LNCAP (cell line): ENCODE results near the gene JAKMIP2.

Source experiments
- TF ChIP-seq, protein P1 (sequence below): fragments of 450-650 bp; IDR thresholded peaks from 2 replicates; pipeline ENCODE4 v1.5.1; 2017; ENCODE audit warnings: mild to moderate bottlenecking

The JAKMIP2 gene

DNA sequence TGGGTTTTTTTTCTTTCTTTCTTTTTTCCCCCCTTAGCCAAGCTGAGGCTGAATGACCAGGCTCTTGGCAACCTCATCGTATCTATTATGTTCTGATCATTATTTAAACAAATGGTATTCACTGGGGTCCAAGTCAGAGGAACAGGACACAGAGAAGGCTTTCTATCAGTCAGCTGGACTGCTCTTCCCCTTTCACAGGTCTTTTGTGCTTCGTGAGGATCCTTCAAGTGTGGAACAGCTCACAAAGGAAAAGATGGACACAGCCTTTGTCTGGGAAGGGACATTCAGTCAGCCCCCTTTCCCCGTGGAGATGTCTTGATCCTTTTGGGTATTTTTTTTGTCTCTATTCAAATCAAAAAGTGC, 218.4 kb downstream of the JAKMIP2 start:
- TF ChIP-seq, protein P1, sequence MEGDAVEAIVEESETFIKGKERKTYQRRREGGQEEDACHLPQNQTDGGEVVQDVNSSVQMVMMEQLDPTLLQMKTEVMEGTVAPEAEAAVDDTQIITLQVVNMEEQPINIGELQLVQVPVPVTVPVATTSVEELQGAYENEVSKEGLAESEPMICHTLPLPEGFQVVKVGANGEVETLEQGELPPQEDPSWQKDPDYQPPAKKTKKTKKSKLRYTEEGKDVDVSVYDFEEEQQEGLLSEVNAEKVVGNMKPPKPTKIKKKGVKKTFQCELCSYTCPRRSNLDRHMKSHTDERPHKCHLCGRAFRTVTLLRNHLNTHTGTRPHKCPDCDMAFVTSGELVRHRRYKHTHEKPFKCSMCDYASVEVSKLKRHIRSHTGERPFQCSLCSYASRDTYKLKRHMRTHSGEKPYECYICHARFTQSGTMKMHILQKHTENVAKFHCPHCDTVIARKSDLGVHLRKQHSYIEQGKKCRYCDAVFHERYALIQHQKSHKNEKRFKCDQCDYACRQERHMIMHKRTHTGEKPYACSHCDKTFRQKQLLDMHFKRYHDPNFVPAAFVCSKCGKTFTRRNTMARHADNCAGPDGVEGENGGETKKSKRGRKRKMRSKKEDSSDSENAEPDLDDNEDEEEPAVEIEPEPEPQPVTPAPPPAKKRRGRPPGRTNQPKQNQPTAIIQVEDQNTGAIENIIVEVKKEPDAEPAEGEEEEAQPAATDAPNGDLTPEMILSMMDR, result no peak

DNA sequence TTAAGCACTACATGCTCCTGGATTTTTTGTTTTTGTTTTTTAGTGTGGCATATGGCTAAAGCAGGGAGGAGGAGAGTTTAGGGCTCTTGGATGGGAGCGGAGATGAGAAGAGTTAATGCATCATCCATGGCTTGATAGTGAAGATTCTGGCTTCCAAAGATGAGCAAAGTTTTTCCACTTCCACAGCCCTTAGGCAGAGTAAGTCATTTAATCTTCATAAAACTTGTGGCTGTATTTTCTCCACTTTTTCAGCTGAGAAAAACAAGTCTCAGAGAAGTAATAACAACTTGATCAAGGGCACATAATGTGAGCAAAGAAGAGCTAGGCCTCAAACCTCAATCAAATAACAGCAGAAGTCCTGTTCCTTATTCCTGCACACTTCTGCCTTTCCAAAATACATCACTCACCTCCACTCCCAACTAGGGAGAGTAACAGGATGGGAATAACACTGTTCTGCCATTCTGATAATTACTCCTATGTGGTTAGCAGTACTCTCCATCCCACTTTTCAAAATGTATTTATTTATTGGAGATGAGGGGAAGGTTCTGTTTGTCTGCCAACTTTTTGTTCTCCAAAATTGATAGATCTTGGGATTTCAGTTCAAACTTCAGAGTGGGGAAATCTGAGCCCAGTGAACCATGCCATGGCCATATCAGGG, 218.9 kb downstream of the JAKMIP2 start:
- TF ChIP-seq, protein P1, result no peak

DNA sequence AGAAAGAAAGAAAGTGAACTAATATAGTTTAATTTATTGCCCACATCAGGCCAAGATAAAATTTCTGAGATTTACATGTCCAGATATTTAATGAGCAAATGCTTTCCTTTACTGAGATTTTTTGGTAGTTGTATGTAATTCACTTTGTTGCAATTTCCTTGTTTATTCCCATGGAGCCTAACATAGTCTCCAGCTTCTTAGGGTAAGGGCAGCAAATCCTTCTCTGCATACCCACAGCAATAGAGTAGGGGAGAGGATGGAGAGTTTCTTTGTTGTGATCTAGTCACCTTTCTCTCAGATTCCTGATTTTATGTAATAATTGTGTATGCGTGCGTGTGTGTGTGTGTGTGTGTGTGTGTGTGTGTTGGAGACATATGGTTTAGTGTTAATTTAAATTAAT, 221.1 kb downstream of the JAKMIP2 start:
- TF ChIP-seq, protein P1, result no peak

DNA sequence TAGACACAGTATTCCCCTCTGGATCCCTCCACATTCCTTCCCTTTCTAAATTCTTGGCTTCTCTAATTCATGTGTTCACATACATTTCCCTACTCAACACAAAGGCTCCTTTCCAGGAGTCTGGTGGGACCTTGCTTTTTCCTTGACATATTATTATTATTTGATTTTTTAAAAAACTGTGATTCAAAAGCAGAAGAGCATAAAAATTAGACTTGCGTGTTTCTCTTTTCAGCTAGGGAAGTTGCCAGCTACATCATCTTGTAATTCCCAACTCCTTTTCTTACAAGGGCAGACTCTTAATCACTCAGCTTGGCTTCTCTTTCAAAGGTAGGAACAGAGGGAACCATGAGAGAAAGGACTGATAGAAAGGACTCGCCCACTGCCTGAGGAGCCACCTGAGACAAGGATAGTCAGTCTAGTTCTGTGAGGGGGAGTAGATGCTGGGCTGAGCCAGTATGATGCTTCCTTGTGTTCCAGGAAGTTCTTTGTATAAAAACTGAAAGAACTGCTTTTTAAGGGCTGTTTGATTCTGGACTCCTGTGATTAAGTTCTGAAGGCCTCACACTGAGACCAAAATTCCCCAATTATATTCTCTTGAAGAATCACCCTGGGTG, 221.7 kb downstream of the JAKMIP2 start:
- TF ChIP-seq, protein P1, result no peak

DNA sequence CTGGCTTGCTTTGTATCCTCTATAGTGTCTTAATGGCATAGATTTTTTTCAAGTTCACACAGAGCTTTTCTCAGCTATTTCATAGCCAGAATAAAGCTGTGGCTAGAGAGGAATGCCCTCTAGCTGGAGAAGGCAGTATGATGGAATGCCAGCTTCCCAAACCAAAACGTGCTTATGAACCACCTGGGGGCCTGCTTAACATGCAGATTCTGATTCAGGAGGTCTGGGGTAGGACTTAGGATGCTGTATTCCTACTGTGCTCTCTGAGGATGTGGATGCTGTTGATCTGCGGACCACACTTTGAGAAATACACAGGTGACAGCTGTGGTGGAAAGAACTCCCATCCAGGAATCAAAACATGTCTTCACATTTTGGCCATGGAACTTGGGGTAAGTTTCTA, 222.8 kb downstream of the JAKMIP2 start:
- TF ChIP-seq, protein P1, result no peak

DNA sequence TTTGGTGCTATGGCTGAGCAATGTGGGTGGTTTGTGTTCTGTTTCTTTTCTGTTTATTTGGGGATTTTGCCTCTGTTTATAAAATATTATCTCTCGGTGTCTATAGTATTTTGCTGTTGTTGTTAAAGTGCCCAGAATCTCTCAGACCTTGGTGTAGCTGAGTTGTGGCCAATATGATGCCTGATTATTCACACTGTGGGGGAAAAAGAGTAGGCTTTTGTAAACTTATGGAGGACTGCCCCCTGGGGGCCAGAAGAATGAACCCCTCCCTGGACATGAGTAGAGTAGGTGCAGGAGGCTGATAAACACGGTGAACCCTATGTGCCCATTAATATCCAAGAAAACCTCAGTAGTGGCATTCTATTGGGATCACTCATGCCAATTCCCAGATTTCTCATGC, 223.7 kb downstream of the JAKMIP2 start:
- TF ChIP-seq, protein P1, result peak; percentile 19; the same call in 1 of the 2 replicates

DNA sequence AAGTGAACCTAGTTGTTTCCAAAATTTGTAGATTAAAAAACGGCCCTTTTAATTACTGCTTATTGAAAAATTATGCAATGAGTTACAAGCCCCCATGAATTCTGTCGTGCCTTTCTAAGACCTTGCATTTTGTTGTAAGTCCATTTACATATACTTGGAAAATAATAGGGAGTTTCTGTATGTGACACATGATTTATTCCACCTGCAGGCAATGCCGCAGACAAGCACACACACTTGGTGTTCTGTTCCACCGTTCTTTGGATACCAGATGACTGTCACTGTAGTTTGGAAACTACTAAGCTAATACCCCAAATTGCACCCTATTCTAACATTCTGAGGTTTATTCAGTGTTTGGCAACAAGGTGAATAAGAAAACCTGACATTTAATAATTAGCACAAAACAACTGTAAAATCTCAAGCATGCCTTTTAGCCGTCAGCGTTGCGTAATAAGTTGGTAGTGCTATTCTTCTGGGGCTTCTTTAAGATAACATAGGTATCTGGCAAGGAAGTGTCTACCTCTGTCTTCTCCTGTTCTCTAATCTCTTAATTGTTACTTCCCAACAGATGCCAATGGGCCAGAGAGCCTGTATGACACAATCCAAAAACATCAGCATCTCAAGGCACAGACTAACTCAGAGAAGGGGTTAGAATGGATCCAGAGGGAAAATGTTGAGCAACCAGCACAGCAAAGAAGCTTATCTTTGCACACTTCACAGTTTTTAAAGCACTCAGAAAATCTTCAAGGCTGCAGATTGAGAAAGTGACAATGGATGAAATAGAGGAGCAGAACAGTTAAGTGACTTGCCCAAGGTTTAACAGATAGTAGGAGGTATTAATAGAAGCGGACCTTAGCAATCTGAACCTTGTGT, 224.4 kb downstream of the JAKMIP2 start:
- TF ChIP-seq, protein P1, result no peak
